ENCODE results near the gene TBRG4.

TBRG4 gene

GRCh38 chr7:45148653-45148973 is 37.1 kb upstream of the TBRG4 start:
- no peaks in the 10 kb centered on the region for H3K27me3 ChIP-seq (ENCODE audit: insufficient read depth, low read length, poor library complexity, severe bottlenecking)
- no peak for TF ChIP-seq EZH2phosphoT487 (IDR thresholded peaks at IDR 0.05; ENCODE audit: borderline replicate concordance)
- no peak for TF ChIP-seq CTCF (conservative IDR thresholded peaks at IDR 0.05; ENCODE audit: low read length)
- no peak overlapping the region for H2AFZ ChIP-seq (ENCODE audit: low read length)
- H3K9ac ChIP-seq (ENCODE audit: low read depth, low read length, poor library complexity, severe bottlenecking), result no peak overlapping the region
- no peak overlapping the region for H3K4me3 ChIP-seq (ENCODE audit: low read length, poor library complexity, severe bottlenecking)
- no peaks in the 10 kb centered on the region for H3K36me3 ChIP-seq (ENCODE audit: insufficient read depth, low read length)
- H3K4me1 ChIP-seq (ENCODE audit: insufficient read depth, low read length, poor library complexity, severe bottlenecking), result peaks cover 8% of the 10 kb centered on the region
- no peak overlapping the region for H3K4me2 ChIP-seq (ENCODE audit: low read depth, low read length, poor library complexity, severe bottlenecking)
- H4K20me1 ChIP-seq (ENCODE audit: insufficient read depth, low read length, poor library complexity, severe bottlenecking), result no peaks in the 10 kb centered on the region
- no peaks in the 10 kb centered on the region for H3F3A ChIP-seq (ENCODE audit: low read depth)
- no peaks in the 10 kb centered on the region for H3K79me2 ChIP-seq (ENCODE audit: insufficient read depth, low read length)
- no peaks in the 10 kb centered on the region for H3K9me3 ChIP-seq (ENCODE audit: insufficient read depth, low read depth, low read length)
- no peaks in the 10 kb centered on the region for H3K9me2 ChIP-seq (replicated peaks; ENCODE audit: low read depth, low read length)

- H3K9me3 ChIP-seq (ENCODE audit: insufficient read depth, low read depth, low read length), result no peaks in the 10 kb centered on the region
- H3K27me3 ChIP-seq (ENCODE audit: insufficient read depth, low read length, poor library complexity, severe bottlenecking), result no peaks in the 10 kb centered on the region
- H3K36me3 ChIP-seq (ENCODE audit: insufficient read depth, low read length), result no peaks in the 10 kb centered on the region
- H3F3A ChIP-seq (ENCODE audit: low read depth), result no peaks in the 10 kb centered on the region
- H3K4me3 ChIP-seq (ENCODE audit: low read length, poor library complexity, severe bottlenecking), result no peak overlapping the region
- no peaks in the 10 kb centered on the region for H4K20me1 ChIP-seq (ENCODE audit: insufficient read depth, low read length, poor library complexity, severe bottlenecking)
- TF ChIP-seq EZH2phosphoT487 (IDR thresholded peaks at IDR 0.05; ENCODE audit: borderline replicate concordance) (no peak), CTCF (conservative IDR thresholded peaks at IDR 0.05; ENCODE audit: low read length) (no peak)
- H3K9ac ChIP-seq (ENCODE audit: low read depth, low read length, poor library complexity, severe bottlenecking), result no peak overlapping the region
- H3K79me2 ChIP-seq (ENCODE audit: insufficient read depth, low read length), result no peaks in the 10 kb centered on the region
- H3K9me2 ChIP-seq (replicated peaks; ENCODE audit: low read depth, low read length), result no peaks in the 10 kb centered on the region
- H3K4me1 ChIP-seq (ENCODE audit: insufficient read depth, low read length, poor library complexity, severe bottlenecking), result peaks cover 3% of the 10 kb centered on the region
- no peak overlapping the region for H3K4me2 ChIP-seq (ENCODE audit: low read depth, low read length, poor library complexity, severe bottlenecking)
- H2AFZ ChIP-seq (ENCODE audit: low read length), result no peak overlapping the region
These were observed 36.6 kb upstream of the TBRG4 start for GRCh38 chr7:45147858-45148652.

- no peak overlapping the region for H3K4me3 ChIP-seq (ENCODE audit: low read length, poor library complexity, severe bottlenecking)
- TF ChIP-seq EZH2phosphoT487 (IDR thresholded peaks at IDR 0.05; ENCODE audit: borderline replicate concordance) (no peak), CTCF (conservative IDR thresholded peaks at IDR 0.05; ENCODE audit: low read length) (peak; percentile 44)
- no peaks in the 10 kb centered on the region for H3K9me2 ChIP-seq (replicated peaks; ENCODE audit: low read depth, low read length)
- H3K4me1 ChIP-seq (ENCODE audit: insufficient read depth, low read length, poor library complexity, severe bottlenecking), result no peaks in the 10 kb centered on the region
- H3K36me3 ChIP-seq (ENCODE audit: insufficient read depth, low read length), result no peaks in the 10 kb centered on the region
- no peaks in the 10 kb centered on the region for H3K27me3 ChIP-seq (ENCODE audit: insufficient read depth, low read length, poor library complexity, severe bottlenecking)
- H3K9ac ChIP-seq (ENCODE audit: low read depth, low read length, poor library complexity, severe bottlenecking), result no peak overlapping the region
- H3K79me2 ChIP-seq (ENCODE audit: insufficient read depth, low read length), result no peaks in the 10 kb centered on the region
- H3K9me3 ChIP-seq (ENCODE audit: insufficient read depth, low read depth, low read length), result no peaks in the 10 kb centered on the region
- H2AFZ ChIP-seq (ENCODE audit: low read length), result no peak overlapping the region
- H3F3A ChIP-seq (ENCODE audit: low read depth), result no peaks in the 10 kb centered on the region
- H4K20me1 ChIP-seq (ENCODE audit: insufficient read depth, low read length, poor library complexity, severe bottlenecking), result no peaks in the 10 kb centered on the region
- no peak overlapping the region for H3K4me2 ChIP-seq (ENCODE audit: low read depth, low read length, poor library complexity, severe bottlenecking)
These were observed 35.3 kb upstream of the TBRG4 start for GRCh38 chr7:45146531-45147379.

All from Loucy (cell line).